HCT116 (cell line): Measurements from ENCODE around the gene MYL4. TPM values are rescaled to one million over a fixed set of nuclear protein-coding genes. Genes with fewer than 3 reads are reported as not detected.
A peak's percentile ranks its signal among the peaks of the same experiment; 100 is the strongest.

Experiments
- ATAC-seq: fragments of 200-7000 bp; cut with Tn5 transposase; 2 replicates; pipeline ENCODE4 v1.9.1; 2020; ENCODE audit warnings: mild to moderate bottlenecking, moderate library complexity
- BruUV-seq: library from RNA; stranded (reverse); fragments of 400-500 nt; replicated peaks from 2 replicates; lab custom pipeline; 2021; lab: Mats Ljungman, UMichigan
- CTCF ChIA-PET: fragments of 300-600 bp; sonication (Branson Sonifier 250); formaldehyde crosslinking; loops from one replicate; lab custom pipeline; 2021; ENCODE audit warnings: antibody characterized with exemption; lab: Charles Lee
- POLR2A ChIA-PET: fragments of 300-600, 350-600 bp; sonication (Branson Sonifier 250); formaldehyde crosslinking; loops from one replicate; lab custom pipeline; 2021; ENCODE audit warnings: antibody characterized with exemption; lab: Charles Lee
- RAD21 ChIA-PET, 2 experiments: fragments of 300-600 bp; sonication (Branson Sonifier 250); formaldehyde crosslinking; loops; one replicate each; lab custom pipeline; 2023; ENCODE audit warnings: low total read pairs in 2 of 2; ENCODE audit not compliant: uncharacterized antibody in 2 of 2, unreplicated experiment in 2 of 2, low non-redundant PET in 1 of 2; lab: Charles Lee
- DNase-seq: peaks from one replicate; pipeline ENCODE4 v3.0.0-alpha.2; 2010; ENCODE audit warnings: low read depth, low spot score
- H2AFZ ChIP-seq: fragments of 200-600 bp; shearing (Covaris generic), sonication (generic); 2 replicates; pipeline ENCODE4 v1.6.1; 2017; ENCODE audit warnings: low read depth, mixed run types, mixed read lengths, antibody characterized with exemption, low read length; ENCODE audit not compliant: poor library complexity, severe bottlenecking
- H3K27ac ChIP-seq: 2 replicates; pipeline ENCODE4 v1.5.1; 2012; ENCODE audit warnings: low read depth, low read length
- H3K27me3 ChIP-seq: fragments of 200-600 bp; sonication (generic); 2 replicates; pipeline ENCODE4 v1.6.1; 2016; ENCODE audit warnings: mixed run types, low read length, mixed read lengths; ENCODE audit not compliant: insufficient read depth
- H3K36me3 ChIP-seq, 2 experiments: fragments of 200-500 bp in 1 of 2; fragments of 200-600 bp in 1 of 2; sonication (Bioruptor generic) in 1 of 2; sonication (generic) in 1 of 2; 2 replicates each; pipeline versions ENCODE4 v1.5.1 to v1.6.1; 2014 to 2016; ENCODE audit warnings: low read length in 2 of 2, inconsistent platforms in 1 of 2, mixed read lengths in 1 of 2, mixed run types in 1 of 2; ENCODE audit not compliant: insufficient read depth in 2 of 2, control insufficient read depth in 1 of 2
- H3K4me1 ChIP-seq, 2 experiments: fragments of 200-600 bp in 1 of 2; sonication (generic) in 1 of 2; 2 replicates each; pipeline versions ENCODE4 v1.5.1 to v1.6.1; 2012 to 2017; ENCODE audit warnings: low read length in 2 of 2, inconsistent platforms in 1 of 2, mild to moderate bottlenecking in 1 of 2, mixed read lengths in 1 of 2, mixed run types in 1 of 2, moderate library complexity in 1 of 2; ENCODE audit not compliant: insufficient read depth in 2 of 2, control insufficient read depth in 1 of 2
- H3K4me2 ChIP-seq: fragments of 200-600 bp; sonication (generic); 2 replicates; pipeline ENCODE4 v1.6.1; 2017; ENCODE audit warnings: mixed run types, low read length, mixed read lengths
- H3K4me3 ChIP-seq, 2 experiments: fragments of 200-600 bp in 1 of 2; sonication (generic) in 1 of 2; replicated peaks in 1 of 2; 2 replicates each; pipeline ENCODE4 v1.5.1; 2011 to 2016; ENCODE audit warnings: low read length in 2 of 2, control low read depth in 1 of 2, low read depth in 1 of 2, mild to moderate bottlenecking in 1 of 2, mixed read lengths in 1 of 2, mixed run types in 1 of 2
- H3K79me2 ChIP-seq: fragments of 200-600 bp; sonication (generic); 2 replicates; pipeline ENCODE4 v1.6.1; 2017; ENCODE audit warnings: mild to moderate bottlenecking, mixed run types, low read length, moderate library complexity, mixed read lengths; ENCODE audit not compliant: insufficient read depth
- H3K9ac ChIP-seq: fragments of 200-600 bp; sonication (generic); 2 replicates; pipeline ENCODE4 v1.6.1; 2016; ENCODE audit warnings: low read length, mixed read lengths
- H3K9me2 ChIP-seq: fragments of 200-600 bp; sonication (generic), shearing (Covaris generic); 2 replicates; pipeline ENCODE4 v1.6.1; 2017; ENCODE audit warnings: mixed run types, mild to moderate bottlenecking, moderate library complexity; ENCODE audit not compliant: insufficient read depth
- H3K9me3 ChIP-seq, 2 experiments: fragments of 200-500 bp in 1 of 2; fragments of 200-600 bp in 1 of 2; sonication (Bioruptor generic) in 1 of 2; sonication (generic) in 1 of 2; 2 replicates each; pipeline ENCODE4 v1.6.1; 2014 to 2017; ENCODE audit warnings: low read length in 2 of 2, mixed read lengths in 2 of 2, inconsistent platforms in 1 of 2, low read depth in 1 of 2, mild to moderate bottlenecking in 1 of 2, mixed run types in 1 of 2, moderate library complexity in 1 of 2; ENCODE audit not compliant: control insufficient read depth in 1 of 2, insufficient read depth in 1 of 2
- H4K20me1 ChIP-seq: fragments of 200-600 bp; sonication (generic), shearing (Covaris generic); 2 replicates; pipeline ENCODE4 v1.6.1; 2017; ENCODE audit warnings: mixed run types, mild to moderate bottlenecking, moderate library complexity; ENCODE audit not compliant: insufficient read depth
- CEBPB ChIP-seq: IDR thresholded peaks from 2 replicates; pipeline ENCODE4 v1.6.1; 2012; ENCODE audit warnings: low read depth
- CTCF ChIP-seq, 3 experiments: fragments of 200-600 bp in 1 of 3; sonication (generic) in 1 of 3; IDR thresholded peaks in 2 of 3; conservative IDR thresholded peaks in 1 of 3; 2 replicates each; pipeline ENCODE4 v1.5.1; 2012 to 2017; ENCODE audit warnings: low read depth in 2 of 3, low read length in 2 of 3, antibody characterized with exemption in 1 of 3, borderline replicate concordance in 1 of 3, control low read depth in 1 of 3, mild to moderate bottlenecking in 1 of 3, mixed read lengths in 1 of 3, mixed run types in 1 of 3, moderate library complexity in 1 of 3; ENCODE audit not compliant: insufficient read depth in 1 of 3
- EGR1 ChIP-seq: IDR thresholded peaks from 2 replicates; pipeline ENCODE4 v1.6.1; 2012; ENCODE audit warnings: low read depth
- EZH2 ChIP-seq: fragments of 200-600 bp; sonication (generic); IDR thresholded peaks from 2 replicates; pipeline ENCODE4 v1.6.1; 2017; ENCODE audit warnings: antibody characterized with exemption, mixed run types
- JUND ChIP-seq: IDR thresholded peaks from 2 replicates; pipeline ENCODE4 v1.6.1; 2012
- POLR2AphosphoS5 ChIP-seq: IDR thresholded peaks from 2 replicates; pipeline ENCODE4 v1.6.1; 2011; ENCODE audit warnings: mild to moderate bottlenecking, low read depth, low read length, moderate library complexity
- REST ChIP-seq: IDR thresholded peaks from 2 replicates; pipeline ENCODE4 v1.6.1; 2012; ENCODE audit warnings: low read depth
- intact Hi-C: fragments of 100-400 bp; cut with micrococcal nuclease; formaldehyde crosslinking; loops from 2 replicates; pipeline ENCODE4 v1.10.0; 2022
- total RNA-seq: library from RNA; stranded (reverse); gene quantifications from one replicate; pipeline ENCODE4 v1.2.1, GENCODE V29; 2021; ENCODE audit not compliant: unreplicated experiment

MYL4 gene
- total RNA-seq, 1 experiment from 2014 or later, result 0.32 TPM

DNA sequence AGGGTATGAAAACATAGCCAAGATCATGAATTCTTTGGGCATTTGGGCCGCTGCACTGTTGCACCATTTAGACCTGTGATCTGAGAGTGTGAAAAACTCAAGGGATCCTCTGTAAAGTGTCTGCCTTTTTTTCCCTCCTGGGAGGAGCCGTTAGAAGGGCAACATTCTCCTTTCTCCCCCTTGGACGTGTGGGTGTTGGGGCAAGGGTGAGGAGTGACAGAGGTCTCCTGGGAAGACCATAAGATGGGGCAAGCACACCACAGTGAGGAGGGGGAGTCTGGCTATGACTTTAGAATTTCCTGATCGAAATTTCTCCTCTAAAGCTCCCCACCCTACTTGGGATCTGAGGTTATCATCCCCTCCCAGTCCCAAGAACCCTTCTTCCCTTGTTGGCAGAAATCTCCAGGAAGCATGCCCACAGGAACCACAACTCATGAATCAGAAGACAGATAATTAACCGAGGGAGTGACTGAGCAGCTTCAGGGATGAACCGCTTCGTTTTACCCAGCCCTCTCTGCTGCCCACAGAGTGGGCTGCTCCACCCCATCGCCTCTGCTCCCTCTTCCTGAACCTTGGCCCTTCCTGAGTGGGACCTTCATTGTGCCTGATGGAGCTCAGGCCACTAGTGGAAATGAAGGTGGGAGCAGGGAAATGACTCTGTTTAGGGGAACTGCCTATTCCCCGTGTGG lies 48.6 kb downstream of the MYL4 start:
- TF ChIP-seq POLR2AphosphoS5 (no peak), REST (no peak), CTCF (IDR thresholded peaks at IDR 0.05 in 2 of 3, conservative IDR thresholded peaks at IDR 0.05 in 1 of 3; ENCODE audit: borderline replicate concordance in 1 of 3, insufficient read depth in 1 of 3, low read depth in 2 of 3, low read length in 2 of 3) (no peak), JUND (no peak), EGR1 (no peak), EZH2 (no peak), CEBPB (no peak)
- TF ChIP-seq, all 23 proteins: peak for 0
- peaks cover 5 to 20% of the 10 kb centered on the region in 2 experiments; a peak in 3 of 4 replicates for H3K4me1 ChIP-seq
- peak overlapping the region; percentile 21 for H3K4me2 ChIP-seq
- H3K27ac ChIP-seq, result no peak overlapping the region
- H3K27me3 ChIP-seq, result no peaks in the 10 kb centered on the region
- BruUV-seq, result no TSS peak
- H3K36me3 ChIP-seq, result no peaks in the 10 kb centered on the region
- ChIA-PET RAD21 (no interaction called here), POLR2A (no interaction called here), CTCF (no interaction called here)
- ATAC-seq, result no peak
- H2AFZ ChIP-seq, result no peak overlapping the region
- DNase-seq, result no peak
- no peak overlapping the region for H3K9ac ChIP-seq
- no peak overlapping the region for H3K4me3 ChIP-seq
- no peaks in the 10 kb centered on the region for H3K79me2 ChIP-seq
- no peaks in the 10 kb centered on the region for H3K9me2 ChIP-seq
- intact Hi-C loops, result no loop called here
- H4K20me1 ChIP-seq, result no peaks in the 10 kb centered on the region
- H3K9me3 ChIP-seq, result no peaks in the 10 kb centered on the region; a peak in 1 of 4 replicates
